ENCODE data around the gene PROZ.

Gene PROZ

GRCh38 chr13:113116206-113116800, 42.1 kb upstream of the PROZ start:
- Histone ChIP-seq H3K9me3 (ENCODE audit: insufficient read depth, low read length) (no peaks in the 10 kb centered on the region), H3K4me3 (ENCODE audit: insufficient read depth, low read length, poor library complexity, severe bottlenecking) (no peak overlapping the region), H3K79me2 (ENCODE audit: insufficient read depth, low read length) (no peaks in the 10 kb centered on the region), H3K9ac (ENCODE audit: low read length) (no peak overlapping the region), H4K20me1 (ENCODE audit: low read depth, low read length) (no peaks in the 10 kb centered on the region), H3F3A (ENCODE audit: insufficient read depth) (no peaks in the 10 kb centered on the region), H3K27ac (ENCODE audit: low read depth, low read length) (no peak overlapping the region), H3K4me2 (ENCODE audit: low read depth, low read length, poor library complexity, severe bottlenecking) (no peak overlapping the region), H3K27me3 (ENCODE audit: low read length) (no peaks in the 10 kb centered on the region), H3K9me2 (replicated peaks; ENCODE audit: insufficient read depth, low read length) (no peaks in the 10 kb centered on the region), H3K36me3 (ENCODE audit: low read length) (no peaks in the 10 kb centered on the region), H2AFZ (ENCODE audit: low read depth, low read length, severe bottlenecking) (no peak overlapping the region)
- TF ChIP-seq CTCF (IDR thresholded peaks at IDR 0.05; ENCODE audit: insufficient read depth, low read length, poor library complexity, severe bottlenecking) (no peak), EZH2phosphoT487 (conservative IDR thresholded peaks at IDR 0.05; ENCODE audit: low read length) (no peak)

DNA sequence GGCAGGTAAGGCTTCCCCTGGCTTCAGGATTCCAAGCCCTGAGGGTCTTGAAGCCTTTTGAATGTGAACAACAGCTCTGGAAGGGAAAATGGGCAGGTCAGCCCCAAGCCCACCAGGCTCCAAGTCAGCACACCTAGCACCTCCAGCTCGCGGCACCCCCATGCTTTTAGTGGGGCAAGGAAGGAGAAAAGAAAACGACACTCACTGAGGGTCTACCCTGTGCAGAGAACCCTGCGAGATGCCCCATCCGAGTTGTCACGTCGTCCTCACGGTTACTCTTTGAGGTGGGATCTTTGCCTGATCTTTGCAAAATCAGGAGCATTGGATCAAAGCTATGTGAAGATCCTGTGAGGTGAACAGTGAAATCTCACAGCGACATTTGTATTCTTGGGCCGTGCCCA, 41.6 kb upstream of the PROZ start:
- H3K9ac ChIP-seq (ENCODE audit: low read length), result no peak overlapping the region
- no peaks in the 10 kb centered on the region for H3K79me2 ChIP-seq (ENCODE audit: insufficient read depth, low read length)
- no peak overlapping the region for H3K4me3 ChIP-seq (ENCODE audit: insufficient read depth, low read length, poor library complexity, severe bottlenecking)
- no peaks in the 10 kb centered on the region for H3F3A ChIP-seq (ENCODE audit: insufficient read depth)
- no peaks in the 10 kb centered on the region for H4K20me1 ChIP-seq (ENCODE audit: low read depth, low read length)
- no peak overlapping the region for H3K4me2 ChIP-seq (ENCODE audit: low read depth, low read length, poor library complexity, severe bottlenecking)
- H3K9me2 ChIP-seq (replicated peaks; ENCODE audit: insufficient read depth, low read length), result no peaks in the 10 kb centered on the region
- H3K27me3 ChIP-seq (ENCODE audit: low read length), result no peaks in the 10 kb centered on the region
- H3K36me3 ChIP-seq (ENCODE audit: low read length), result no peaks in the 10 kb centered on the region
- H3K27ac ChIP-seq (ENCODE audit: low read depth, low read length), result no peak overlapping the region
- TF ChIP-seq EZH2phosphoT487 (conservative IDR thresholded peaks at IDR 0.05; ENCODE audit: low read length) (no peak), CTCF (IDR thresholded peaks at IDR 0.05; ENCODE audit: insufficient read depth, low read length, poor library complexity, severe bottlenecking) (no peak)
- no peaks in the 10 kb centered on the region for H3K9me3 ChIP-seq (ENCODE audit: insufficient read depth, low read length)
- no peak overlapping the region for H2AFZ ChIP-seq (ENCODE audit: low read depth, low read length, severe bottlenecking)

DNA sequence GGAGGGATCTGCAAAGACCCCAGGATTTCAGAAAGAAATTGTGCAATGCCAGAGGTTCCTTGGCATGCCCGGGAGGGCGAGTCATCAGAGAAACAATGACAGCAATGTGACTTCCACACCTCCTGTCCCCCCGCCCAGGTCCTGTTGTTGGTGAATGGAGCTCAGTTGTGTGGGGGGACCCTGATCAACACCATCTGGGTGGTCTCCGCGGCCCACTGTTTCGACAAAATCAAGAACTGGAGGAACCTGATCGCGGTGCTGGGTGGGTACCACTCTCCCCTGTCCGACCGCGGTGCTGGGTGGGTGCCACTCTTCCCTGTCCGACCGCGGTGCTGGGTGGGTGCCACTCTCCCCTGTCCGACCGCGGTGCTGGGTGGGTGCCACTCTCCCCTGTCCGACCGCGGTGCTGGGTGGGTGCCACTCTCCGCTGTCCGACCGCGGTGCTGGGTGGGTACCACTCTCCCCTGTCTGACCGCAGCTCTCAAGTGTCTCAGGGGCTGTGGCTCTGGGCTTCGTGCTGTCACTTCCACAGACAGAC, 41.0 kb upstream of the PROZ start:
- no peak for TF ChIP-seq EZH2phosphoT487 (conservative IDR thresholded peaks at IDR 0.05; ENCODE audit: low read length)
- TF ChIP-seq CTCF (IDR thresholded peaks at IDR 0.05; ENCODE audit: insufficient read depth, low read length, poor library complexity, severe bottlenecking), result no peak
- H3K36me3 ChIP-seq (ENCODE audit: low read length), result no peaks in the 10 kb centered on the region
- no peak overlapping the region for H3K9ac ChIP-seq (ENCODE audit: low read length)
- no peaks in the 10 kb centered on the region for H4K20me1 ChIP-seq (ENCODE audit: low read depth, low read length)
- no peak overlapping the region for H3K4me3 ChIP-seq (ENCODE audit: insufficient read depth, low read length, poor library complexity, severe bottlenecking)
- H3K9me2 ChIP-seq (replicated peaks; ENCODE audit: insufficient read depth, low read length), result no peaks in the 10 kb centered on the region
- H3K4me2 ChIP-seq (ENCODE audit: low read depth, low read length, poor library complexity, severe bottlenecking), result no peak overlapping the region
- H3K9me3 ChIP-seq (ENCODE audit: insufficient read depth, low read length), result no peaks in the 10 kb centered on the region
- H3K79me2 ChIP-seq (ENCODE audit: insufficient read depth, low read length), result no peaks in the 10 kb centered on the region
- no peak overlapping the region for H3K27ac ChIP-seq (ENCODE audit: low read depth, low read length)
- no peaks in the 10 kb centered on the region for H3K27me3 ChIP-seq (ENCODE audit: low read length)
- no peaks in the 10 kb centered on the region for H3F3A ChIP-seq (ENCODE audit: insufficient read depth)
- no peak overlapping the region for H2AFZ ChIP-seq (ENCODE audit: low read depth, low read length, severe bottlenecking)
